GM12878 (cell line): ENCODE results near the gene TNFAIP1. TPM values are rescaled to one million over a fixed set of nuclear protein-coding genes. Genes with fewer than 3 reads are reported as not detected.

Source experiments
- ATAC-seq: fragments of 200-7000 bp; cut with Tn5 transposase; 3 replicates; pipeline ENCODE4 v1.9.1; 2020; ENCODE audit warnings: mild to moderate bottlenecking, moderate library complexity
- BruUV-seq: library from RNA; stranded (reverse); fragments of 400-500 nt; replicated peaks from 2 replicates; lab custom pipeline; 2021; lab: Mats Ljungman, UMichigan
- CTCF ChIA-PET: fragments of 300-600 bp; sonication (Branson Sonifier 250); formaldehyde crosslinking; extraction: SDS; loops from one replicate; lab custom pipeline; 2021; ENCODE audit warnings: inconsistent platforms; lab: Yijun Ruan, JAX
- POLR2A ChIA-PET: fragments of 350-600 bp; formaldehyde crosslinking; extraction: SDS; loops from one replicate; lab custom pipeline; 2021; ENCODE audit warnings: inconsistent platforms; lab: Charles Lee
- RAD21 ChIA-PET: fragments of 300-600 bp; sonication (Branson Sonifier 250); formaldehyde crosslinking; loops from one replicate; lab custom pipeline; 2023; ENCODE audit warnings: antibody characterized with exemption; ENCODE audit not compliant: unreplicated experiment; lab: Charles Lee
- SMC1A ChIA-PET: fragments of 300-600 bp; sonication (Branson Sonifier 250); formaldehyde crosslinking; loops from one replicate; lab custom pipeline; 2023; ENCODE audit not compliant: unreplicated experiment, uncharacterized antibody; lab: Charles Lee
- DNase-seq: peaks from one replicate; pipeline ENCODE4 v3.0.0-alpha.2; 2011; ENCODE audit warnings: low read depth, low spot score
- FAIRE-seq: peaks from 3 replicates; lab custom pipeline; 2011; peaks lifted over from hg19 to GRCh38; lab: Jason Lieb, UNC
- H2AFZ ChIP-seq: 2 replicates; pipeline ENCODE4 v1.6.0; 2011; ENCODE audit warnings: low read depth, low read length, control low read depth; ENCODE audit not compliant: control insufficient read depth
- H3K27ac ChIP-seq: 2 replicates; pipeline ENCODE4 v1.5.1; 2011; ENCODE audit warnings: control low read depth; ENCODE audit not compliant: control insufficient read depth, insufficient read depth
- H3K27me3 ChIP-seq, 2 experiments: replicated peaks in 1 of 2; 2 replicates each; pipeline versions ENCODE4 v1.6.0 to v1.6.1; 2011; ENCODE audit warnings: low read length in 1 of 2; ENCODE audit not compliant: control insufficient read depth in 2 of 2, insufficient read depth in 2 of 2
- H3K36me3 ChIP-seq, 2 experiments: 2 replicates each; pipeline ENCODE4 v1.5.1; 2011; ENCODE audit warnings: low read length in 1 of 2; ENCODE audit not compliant: control insufficient read depth in 2 of 2, insufficient read depth in 2 of 2
- H3K4me1 ChIP-seq: 2 replicates; pipeline ENCODE4 v1.6.1; 2011; ENCODE audit warnings: mild to moderate bottlenecking, low read length, moderate library complexity, mixed read lengths; ENCODE audit not compliant: control insufficient read depth, insufficient read depth
- H3K4me2 ChIP-seq: 2 replicates; pipeline ENCODE4 v1.6.0; 2011; ENCODE audit warnings: control low read depth; ENCODE audit not compliant: control insufficient read depth, insufficient read depth
- H3K4me3 ChIP-seq: fragments of 200-600 bp; sonication (generic); 2 replicates; pipeline ENCODE4 v1.5.1; 2016
- H3K79me2 ChIP-seq: 2 replicates; pipeline ENCODE4 v1.6.0; 2011; ENCODE audit warnings: low read length; ENCODE audit not compliant: control insufficient read depth, insufficient read depth
- H3K9ac ChIP-seq: 2 replicates; pipeline ENCODE4 v1.8.0; 2011; ENCODE audit warnings: low read length, control low read depth, mixed read lengths; ENCODE audit not compliant: control insufficient read depth, insufficient read depth
- H3K9me3 ChIP-seq: replicated peaks from 3 replicates; pipeline ENCODE4 v1.5.1; 2011; ENCODE audit warnings: mild to moderate bottlenecking, low read length; ENCODE audit not compliant: control insufficient read depth, insufficient read depth
- H4K20me1 ChIP-seq: 2 replicates; pipeline ENCODE4 v1.6.0; 2011; ENCODE audit not compliant: control insufficient read depth, insufficient read depth
- ASH2L ChIP-seq: fragments of 300-600, 200-600 bp; sonication (generic); IDR thresholded peaks from 2 replicates; pipeline ENCODE4 v1.6.1; 2017; ENCODE audit warnings: low read depth, mild to moderate bottlenecking, borderline replicate concordance
- ATF3 ChIP-seq: IDR thresholded peaks from 2 replicates; pipeline ENCODE4 v1.6.1; 2011; ENCODE audit warnings: low read depth, mild to moderate bottlenecking, low read length, moderate library complexity, borderline replicate concordance; ENCODE audit errors: extremely low read depth
- BRCA1 ChIP-seq: IDR thresholded peaks from 2 replicates; pipeline ENCODE4 v1.6.1; 2011; ENCODE audit warnings: low read depth, low read length, improper control_type of control experiment
- EGR1 ChIP-seq, 2 experiments: IDR thresholded peaks; 1 replicate in 1 of 2; 2 replicates in 1 of 2; pipeline ENCODE4 v1.6.1; 2011 to 2012; ENCODE audit warnings: low read depth in 2 of 2, low read length in 2 of 2, borderline replicate concordance in 1 of 2, mild to moderate bottlenecking in 1 of 2, moderate library complexity in 1 of 2
- FOS ChIP-seq: IDR thresholded peaks from 3 replicates; pipeline ENCODE4 v1.6.1; 2011; ENCODE audit warnings: borderline replicate concordance; ENCODE audit not compliant: insufficient read length; ENCODE audit errors: extremely low read depth
- IKZF2 ChIP-seq, 2 experiments: fragments of 450-650 bp; IDR thresholded peaks; 2 replicates each; pipeline ENCODE4 v1.6.1; 2017; ENCODE audit warnings: mild to moderate bottlenecking in 2 of 2, moderate library complexity in 2 of 2
- LARP7 ChIP-seq: fragments of 450-650 bp; IDR thresholded peaks from 2 replicates; pipeline ENCODE4 v1.6.1; 2017; ENCODE audit warnings: mild to moderate bottlenecking
- MYC ChIP-seq: IDR thresholded peaks from 2 replicates; pipeline ENCODE4 v1.6.1; 2011; ENCODE audit warnings: mild to moderate bottlenecking, low read length, moderate library complexity, inconsistent platforms; ENCODE audit not compliant: insufficient read depth, insufficient replicate concordance, insufficient read length, severe bottlenecking
- NBN ChIP-seq: fragments of 450-650 bp; IDR thresholded peaks from 2 replicates; pipeline ENCODE4 v1.6.1; 2016
- NFXL1 ChIP-seq: fragments of 450-650 bp; IDR thresholded peaks from 2 replicates; pipeline ENCODE4 v1.6.1; 2017; ENCODE audit warnings: antibody characterized with exemption, mild to moderate bottlenecking, borderline replicate concordance
- NFYA ChIP-seq: IDR thresholded peaks from 2 replicates; pipeline ENCODE4 v1.6.1; 2011; ENCODE audit warnings: low read depth, mild to moderate bottlenecking, low read length, improper control_type of control experiment, borderline replicate concordance
- POLR2A ChIP-seq: IDR thresholded peaks from 2 replicates; pipeline ENCODE4 v1.6.1; 2011; ENCODE audit warnings: low read depth, mild to moderate bottlenecking, low read length
- RAD21 ChIP-seq: IDR thresholded peaks from 2 replicates; pipeline ENCODE4 v1.6.1; 2011; ENCODE audit warnings: mild to moderate bottlenecking, low read depth, low read length, moderate library complexity; ENCODE audit not compliant: insufficient read depth
- RAD51 ChIP-seq: fragments of 450-650 bp; IDR thresholded peaks from 2 replicates; pipeline ENCODE4 v1.6.1; 2016; ENCODE audit warnings: moderate library complexity, mild to moderate bottlenecking, inconsistent platforms
- RELA ChIP-seq: fragments of 450-650 bp; IDR thresholded peaks from 2 replicates; pipeline ENCODE4 v1.8.0; 2014; ENCODE audit warnings: borderline replicate concordance; ENCODE audit not compliant: partially characterized antibody
- RFX5 ChIP-seq: IDR thresholded peaks from 2 replicates; pipeline ENCODE4 v1.6.1; 2011; ENCODE audit warnings: low read depth, low read length, improper control_type of control experiment
- SP1 ChIP-seq: IDR thresholded peaks from one replicate; pipeline ENCODE4 v1.6.1; 2011; ENCODE audit warnings: low read depth, low read length
- SRF ChIP-seq, 2 experiments: IDR thresholded peaks; 2 replicates each; pipeline ENCODE4 v1.6.1; 2011; ENCODE audit warnings: low read depth in 2 of 2, low read length in 2 of 2, mild to moderate bottlenecking in 1 of 2, moderate library complexity in 1 of 2
- SUZ12 ChIP-seq: fragments of 200-600 bp; sonication (generic); IDR thresholded peaks from one replicate; pipeline ENCODE4 v1.6.1; 2018; ENCODE audit warnings: antibody characterized with exemption, mild to moderate bottlenecking; ENCODE audit not compliant: unreplicated experiment
- TARDBP ChIP-seq: IDR thresholded peaks from 2 replicates; pipeline ENCODE4 v1.6.1; 2016; ENCODE audit warnings: borderline replicate concordance
- WRNIP1 ChIP-seq: IDR thresholded peaks from 2 replicates; pipeline ENCODE4 v1.6.1; 2011; ENCODE audit warnings: low read depth, low read length, improper control_type of control experiment, borderline replicate concordance
- ZNF24 ChIP-seq: fragments of 450-650 bp; IDR thresholded peaks from 2 replicates; pipeline ENCODE4 v1.6.1; 2017; ENCODE audit warnings: antibody characterized with exemption, mild to moderate bottlenecking
- WGBS: methylation state at CpG from one replicate; pipeline ENCODE4 v1.1.6; 2016; ENCODE audit warnings: low lambda C conversion rate; ENCODE audit not compliant: insufficient replicate concordance, insufficient coverage; ENCODE audit errors: missing lambda C conversion rate; 5-methylcytosine and 5-hydroxymethylcytosine counted together
- in situ Hi-C: fragments of 300-500 bp; cut with MboI; formaldehyde crosslinking; loops from 9 replicates; pipeline ENCODE4 v1.14.3; 2018; ENCODE audit warnings: mixed read lengths
- intact Hi-C: fragments of 100-400 bp; cut with micrococcal nuclease; formaldehyde crosslinking; loops from one replicate; pipeline ENCODE4 v1.14.2; 2022; ENCODE audit not compliant: unreplicated experiment
- polyA plus RNA-seq, 11 experiments: library from polyadenylated mRNA; depleted of rRNA in 4 of 11; unstranded in 6 of 11; stranded (reverse) in 5 of 11; fragments of >200 nt; fragmentation: Nextera tagmentation in 4 of 11; fragmentation: Illumina TruSeq in 1 of 11; extraction: Ambion mirVana in 4 of 11; extraction: Trizol in 1 of 11; gene quantifications; 1 replicate in 1 of 11; 2 replicates in 10 of 11; pipeline versions ENCODE4 v1.2.1 to v1.2.3, GENCODE V29; 2011 to 2016; ENCODE audit warnings: inconsistent platforms in 2 of 11, missing spikeins in 2 of 11, low read depth in 1 of 11
- total RNA-seq, 4 experiments: library from RNA; depleted of rRNA in 3 of 4; stranded (reverse); fragments of >200 nt in 3 of 4; fragmentation: Illumina TruSeq in 1 of 4; extraction: Trizol in 1 of 4; gene quantifications; 2 replicates each; pipeline versions ENCODE4 v1.2.1 to v1.2.3, GENCODE V29; 2013 to 2021

The TNFAIP1 gene
- total and polyA plus RNA-seq, 10 of the 15 experiments (the other 5 are each of a cell fraction or from before 2014, with no cell fraction given) = 1.8 to 16.9 (median 11.7) TPM

- Histone ChIP-seq H3K79me2 (peaks cover 2% of the 10 kb centered on the region; the same call in 1 of the 2 replicates), H3K27me3 (no peaks in the 10 kb centered on the region), H3K9me3 (no peaks in the 10 kb centered on the region), H4K20me1 (peaks cover 3% of the 10 kb centered on the region; the same call in 1 of the 2 replicates), H3K4me2 (peak within 1 kb of the TSS; percentile 93), H3K4me1 (peaks cover 7% of the 10 kb centered on the region), H3K36me3 (no peaks in the 10 kb centered on the region), H3K4me3 (peak within 1 kb of the TSS; percentile 88), H2AFZ (peak within 1 kb of the TSS; percentile 65), H3K27ac (no peak within 1 kb of the TSS), H3K9ac (peak within 1 kb of the TSS; percentile 67)
- ChIA-PET RAD21 (interaction anchor here (0.7 kb wide), 1 partner anchor 131 kb away, joined by 3 read pairs; no protein-coding TSS in a partner anchor), CTCF (interaction anchor here (1.7 kb wide), 1 partner anchor 45 kb away, joined by 5 read pairs; no protein-coding TSS in a partner anchor), POLR2A (interaction anchor here (0.6 kb wide), 1 partner anchor 195 kb away, joined by 3 read pairs; no protein-coding TSS in a partner anchor), SMC1A (interaction anchor here (1.4 to 1.5 kb wide), 2 partner anchors 20 to 45 kb away, joined by 3 to 5 read pairs; no protein-coding TSS in a partner anchor)
- intact Hi-C loops (loop anchor here (10.0 kb wide), 2 partner anchors 63 to 173 kb away; no protein-coding TSS in a partner anchor), in situ Hi-C loops (loop anchor here (10.0 kb wide), 1 partner anchor 173 kb away; no protein-coding TSS in a partner anchor)
- WGBS = 1% methylated on average over 46 of the region's 80 CpGs
- no TSS peak for BruUV-seq
- peak; percentile 84 for FAIRE-seq
- peak; percentile 63 for DNase-seq
- ATAC-seq = peak; percentile 97
- TF ChIP-seq ATF3 (peak; percentile 79; the same call in 1 of the 2 replicates), RELA (peak; percentile 13), SRF (IDR thresholded peaks at IDR 0.05; ENCODE audit: low read depth in 2 of 2, low read length in 2 of 2) (peak in 1 of 2 experiments; percentile 64; a peak in 2 of 4 replicates), POLR2A (peak; percentile 76), RAD21 (no peak), IKZF2 (IDR thresholded peaks at IDR 0.05) (no peak), RAD51 (peak; percentile 92), RFX5 (no peak), NBN (0 out of 2 replicates have a peak, but pooled peaks have one; percentile 52), MYC (no peak), ASH2L (no peak), NFXL1 (no peak), EGR1 (IDR thresholded peaks at IDR 0.05; ENCODE audit: borderline replicate concordance in 1 of 2, low read depth in 2 of 2, low read length in 2 of 2) (peak in 1 of 2 experiments; percentile 72; a peak in 2 of 3 replicates), SP1 (peak; percentile 21), WRNIP1 (no peak), SUZ12 (no peak), NFYA (no peak), FOS (no peak), TARDBP (no peak), ZNF24 (no peak), LARP7 (0 out of 2 replicates have a peak, but pooled peaks have one; percentile 11), BRCA1 (no peak)
These were observed 36.0 kb downstream of the TNFAIP1 start, which contains the start of gene SARM1 for GRCh38 chr17:28371245-28372202. SARM1 (plus strand) TSS chr17:28371694; CDS start chr17:28372033, 339 bp downstream.
